Measurements from ENCODE around the gene PILRB.

The PILRB gene

DNA sequence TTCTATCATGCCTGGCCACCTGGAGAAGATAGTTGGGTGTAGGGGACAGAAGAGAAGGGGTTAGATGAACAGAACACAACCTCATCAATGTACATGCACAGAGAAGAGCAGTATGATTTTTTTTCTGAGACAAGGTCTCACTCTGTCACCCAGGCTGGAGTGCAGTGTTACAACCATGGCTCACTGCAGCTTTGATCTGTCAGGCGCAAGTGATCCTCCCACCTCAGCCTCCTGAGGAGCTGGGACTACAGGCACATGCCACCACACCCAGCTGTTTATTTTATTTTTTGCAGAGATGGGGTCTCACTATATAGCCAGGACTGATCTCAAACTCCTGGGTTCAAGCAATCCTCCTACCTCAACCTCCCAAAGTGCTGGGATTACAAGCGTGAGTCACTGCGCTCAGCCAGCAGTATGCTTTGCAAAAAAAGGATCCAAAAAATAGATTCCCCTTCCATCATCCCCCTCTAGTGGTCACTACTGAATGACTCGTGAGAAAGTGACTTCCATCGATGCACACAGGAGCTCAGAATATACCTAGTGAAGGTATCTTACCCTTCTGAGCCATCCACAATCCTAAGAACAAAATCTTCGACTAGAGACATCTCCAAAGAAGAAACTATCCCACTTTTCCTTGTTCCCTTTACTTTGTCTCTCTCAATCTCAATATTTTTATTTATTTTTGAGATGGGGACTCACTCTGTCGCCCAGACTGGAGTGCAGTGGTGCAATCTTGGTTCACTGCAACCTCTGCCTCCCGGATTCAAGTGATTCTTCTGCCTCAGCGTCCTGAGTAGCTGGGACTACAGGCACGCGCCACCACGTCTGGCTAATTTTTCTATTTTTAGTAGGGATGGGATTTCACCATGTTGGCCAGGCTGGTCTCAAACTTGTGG is 49.6 kb downstream of the PILRB start:
- H3K36me3 ChIP-seq (ENCODE audit: insufficient read depth, insufficient read length, low read length): no peaks in the 10 kb centered on the region
- no peak overlapping the region for H3K4me3 ChIP-seq (ENCODE audit: insufficient read length, low read depth)
- H3K27me3 ChIP-seq (ENCODE audit: insufficient read depth, insufficient read length): no peaks in the 10 kb centered on the region
- DNase-seq (ENCODE audit: low read depth, low spot score): peak; percentile 75
- H3K4me1 ChIP-seq (ENCODE audit: insufficient read depth, insufficient read length): no peaks in the 10 kb centered on the region
- no peak for TF ChIP-seq ZNF274 (IDR thresholded peaks at IDR 0.05; ENCODE audit: low read depth, low read length)
- no peak for TF ChIP-seq YY1 (IDR thresholded peaks at IDR 0.05; ENCODE audit: insufficient read depth, insufficient read length)
- TF ChIP-seq SUZ12 (IDR thresholded peaks at IDR 0.05; ENCODE audit: extremely low read depth, insufficient read depth, insufficient read length): no peak
- no peaks in the 10 kb centered on the region for H3K9me3 ChIP-seq (ENCODE audit: insufficient read depth, low read length)
- H3K9ac ChIP-seq (ENCODE audit: insufficient read length, low read depth): no peak overlapping the region

DNA sequence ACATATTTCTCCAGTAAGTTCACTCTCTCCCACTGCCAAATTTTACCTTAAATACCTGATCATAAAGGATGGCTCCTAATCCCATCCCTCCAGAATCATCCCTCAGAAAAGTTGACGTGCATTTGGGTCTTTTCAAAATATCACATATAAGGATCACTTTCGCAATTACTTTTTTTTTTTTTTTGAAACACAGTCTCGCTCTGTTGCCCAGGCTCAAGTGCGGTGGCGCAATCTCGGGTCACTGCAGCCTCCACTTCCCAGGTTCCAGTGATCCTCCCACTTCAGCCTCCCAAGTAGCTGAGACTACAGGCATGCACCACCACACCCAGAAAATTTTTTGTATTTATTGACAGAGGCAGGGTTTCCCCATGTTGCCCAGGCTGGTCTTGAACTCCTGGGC is 53.2 kb downstream of the PILRB start:
- H3K36me3 ChIP-seq (ENCODE audit: insufficient read depth, insufficient read length, low read length): no peaks in the 10 kb centered on the region
- H3K9me3 ChIP-seq (ENCODE audit: insufficient read depth, low read length): no peaks in the 10 kb centered on the region
- H3K27me3 ChIP-seq (ENCODE audit: insufficient read depth, insufficient read length): no peaks in the 10 kb centered on the region
- no peak overlapping the region for H3K4me3 ChIP-seq (ENCODE audit: insufficient read length, low read depth)
- H3K4me1 ChIP-seq (ENCODE audit: insufficient read depth, insufficient read length): no peaks in the 10 kb centered on the region
- DNase-seq (ENCODE audit: low read depth, low spot score): no peak
- no peak overlapping the region for H3K9ac ChIP-seq (ENCODE audit: insufficient read length, low read depth)
- TF ChIP-seq ZNF274 (IDR thresholded peaks at IDR 0.05; ENCODE audit: low read depth, low read length) (no peak), SUZ12 (IDR thresholded peaks at IDR 0.05; ENCODE audit: extremely low read depth, insufficient read depth, insufficient read length) (no peak)

DNA sequence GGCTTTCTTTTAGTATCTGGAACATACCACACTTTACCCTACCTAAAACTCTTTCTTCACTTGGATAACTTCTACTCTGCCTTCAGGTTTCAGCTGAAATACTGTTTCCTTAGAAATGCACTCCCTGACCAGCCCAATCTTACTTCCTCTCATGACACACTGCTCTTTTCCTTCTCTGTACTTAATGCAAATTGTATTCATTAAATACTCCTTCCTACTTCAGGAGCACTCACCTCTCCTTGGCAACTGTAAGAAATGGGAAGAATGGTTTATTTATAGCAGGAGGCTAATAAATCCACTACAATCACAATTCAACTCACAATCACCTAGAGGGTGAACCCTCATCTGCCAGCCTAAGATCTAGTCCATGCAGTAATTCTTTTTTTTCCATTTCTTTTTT is 55.4 kb downstream of the PILRB start:
- no peaks in the 10 kb centered on the region for H3K4me1 ChIP-seq (ENCODE audit: insufficient read depth, insufficient read length)
- H3K4me3 ChIP-seq (ENCODE audit: insufficient read length, low read depth): no peak overlapping the region
- no peaks in the 10 kb centered on the region for H3K27me3 ChIP-seq (ENCODE audit: insufficient read depth, insufficient read length)
- no peak for DNase-seq (ENCODE audit: low read depth, low spot score)
- H3K9ac ChIP-seq (ENCODE audit: insufficient read length, low read depth): no peak overlapping the region
- H3K9me3 ChIP-seq (ENCODE audit: insufficient read depth, low read length): no peaks in the 10 kb centered on the region
- H3K36me3 ChIP-seq (ENCODE audit: insufficient read depth, insufficient read length, low read length): no peaks in the 10 kb centered on the region
- TF ChIP-seq YY1 (IDR thresholded peaks at IDR 0.05; ENCODE audit: insufficient read depth, insufficient read length) (no peak), ZNF274 (IDR thresholded peaks at IDR 0.05; ENCODE audit: low read depth, low read length) (no peak), SUZ12 (IDR thresholded peaks at IDR 0.05; ENCODE audit: extremely low read depth, insufficient read depth, insufficient read length) (no peak)

DNA sequence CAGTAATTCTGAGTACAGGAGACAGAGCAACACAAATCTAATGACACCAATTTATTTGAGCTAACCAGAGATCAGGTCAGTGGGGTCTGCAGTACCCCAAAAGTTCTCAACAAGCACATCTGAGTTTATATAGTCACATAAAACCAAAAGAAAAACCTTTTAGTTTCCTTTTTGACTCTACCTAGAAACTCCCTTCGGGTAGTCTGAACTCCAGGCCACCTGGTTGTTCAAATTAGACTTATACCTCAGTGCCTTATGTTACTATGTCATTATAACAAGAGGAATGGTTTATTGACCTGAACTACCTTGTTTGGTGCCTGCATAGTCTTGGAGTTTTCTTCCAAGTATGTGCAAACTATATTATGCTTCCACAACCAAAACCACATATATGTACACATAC is 56.0 kb downstream of the PILRB start:
- Histone ChIP-seq H3K9me3 (ENCODE audit: insufficient read depth, low read length) (no peaks in the 10 kb centered on the region), H3K36me3 (ENCODE audit: insufficient read depth, insufficient read length, low read length) (no peaks in the 10 kb centered on the region), H3K27me3 (ENCODE audit: insufficient read depth, insufficient read length) (no peaks in the 10 kb centered on the region), H3K4me3 (ENCODE audit: insufficient read length, low read depth) (no peak overlapping the region), H3K9ac (ENCODE audit: insufficient read length, low read depth) (no peak overlapping the region), H3K4me1 (ENCODE audit: insufficient read depth, insufficient read length) (no peaks in the 10 kb centered on the region)
- no peak for DNase-seq (ENCODE audit: low read depth, low spot score)
- TF ChIP-seq ZNF274 (IDR thresholded peaks at IDR 0.05; ENCODE audit: low read depth, low read length) (no peak), YY1 (IDR thresholded peaks at IDR 0.05; ENCODE audit: insufficient read depth, insufficient read length) (no peak), SUZ12 (IDR thresholded peaks at IDR 0.05; ENCODE audit: extremely low read depth, insufficient read depth, insufficient read length) (no peak)

DNA sequence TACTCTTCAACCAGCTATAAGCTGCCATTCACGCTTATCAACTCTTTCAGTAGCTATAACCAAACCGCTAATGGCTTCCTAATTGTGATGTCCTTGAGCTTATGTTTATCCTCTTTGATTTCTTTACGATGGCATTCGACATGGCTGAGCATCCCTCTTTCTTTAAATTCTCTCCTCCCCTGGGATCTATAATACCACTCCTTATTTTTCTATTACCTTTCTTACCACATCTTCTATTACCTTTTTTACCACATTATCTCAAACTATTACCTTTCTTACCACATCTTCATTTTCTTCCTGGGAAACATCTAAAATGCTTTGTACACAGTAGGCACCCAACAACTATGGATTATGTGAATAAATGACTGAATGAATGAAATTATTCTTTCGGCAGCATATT is 57.5 kb downstream of the PILRB start:
- no peak for DNase-seq (ENCODE audit: low read depth, low spot score)
- H3K9ac ChIP-seq (ENCODE audit: insufficient read length, low read depth): no peak overlapping the region
- H3K27me3 ChIP-seq (ENCODE audit: insufficient read depth, insufficient read length): no peaks in the 10 kb centered on the region
- no peaks in the 10 kb centered on the region for H3K4me1 ChIP-seq (ENCODE audit: insufficient read depth, insufficient read length)
- no peaks in the 10 kb centered on the region for H3K36me3 ChIP-seq (ENCODE audit: insufficient read depth, insufficient read length, low read length)
- no peak for TF ChIP-seq SUZ12 (IDR thresholded peaks at IDR 0.05; ENCODE audit: extremely low read depth, insufficient read depth, insufficient read length)
- no peak for TF ChIP-seq YY1 (IDR thresholded peaks at IDR 0.05; ENCODE audit: insufficient read depth, insufficient read length)
- TF ChIP-seq ZNF274 (IDR thresholded peaks at IDR 0.05; ENCODE audit: low read depth, low read length): no peak
- H3K9me3 ChIP-seq (ENCODE audit: insufficient read depth, low read length): no peaks in the 10 kb centered on the region
- H3K4me3 ChIP-seq (ENCODE audit: insufficient read length, low read depth): no peak overlapping the region

All from NT2/D1 (cell line).